ENCODE measurements around the gene SIN3A.

SIN3A gene

DNA sequence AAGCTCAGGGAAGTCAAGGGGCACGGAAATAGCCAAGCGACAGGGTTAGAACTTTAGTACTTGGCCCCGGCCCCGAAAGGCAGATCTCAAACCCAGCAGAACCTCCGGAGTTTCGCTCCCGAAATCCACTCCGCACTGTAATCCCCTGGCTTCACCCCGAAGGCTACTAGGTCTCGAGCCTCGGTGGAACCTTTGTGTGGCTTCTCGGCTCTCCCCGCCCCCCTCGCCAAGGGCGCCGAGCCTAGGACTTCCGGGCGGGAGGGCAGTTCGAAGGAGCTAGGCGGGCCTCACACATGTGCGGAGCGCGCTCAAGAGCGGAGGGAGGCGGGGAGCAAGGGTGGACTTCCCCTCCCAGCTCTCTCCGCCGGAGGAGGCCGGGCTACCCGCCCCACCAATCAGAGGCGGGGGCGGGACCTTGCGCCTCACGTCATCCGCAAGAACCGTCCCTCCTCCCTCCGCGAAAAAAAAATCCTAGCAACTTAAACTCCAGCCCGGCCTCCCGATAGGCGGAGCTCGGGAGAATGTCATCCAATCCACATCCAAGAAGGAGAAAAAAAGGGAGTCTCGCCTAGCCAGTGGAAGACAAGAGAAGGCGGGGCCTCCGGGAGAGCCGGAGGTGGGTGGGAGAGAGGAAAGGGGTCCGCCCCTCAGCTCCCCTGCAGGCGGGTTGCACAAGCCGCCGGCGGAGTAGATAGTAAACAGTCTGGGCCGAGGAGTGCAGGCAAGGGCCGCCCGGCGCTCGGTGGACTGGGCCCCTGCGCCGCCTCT lies 2.4 kb upstream of the SIN3A start:
- Histone ChIP-seq H4K20me1 (ENCODE audit: insufficient read depth) (peaks cover 10% of the 10 kb centered on the region; the same call in 1 of the 2 replicates), H3K27ac (peak overlapping the region; percentile 97), H2AFZ (ENCODE audit: low read depth) (peak overlapping the region; percentile 38; the same call in 1 of the 2 replicates), H3K4me1 (ENCODE audit: low read depth, poor library complexity, severe bottlenecking) (peaks cover 15% of the 10 kb centered on the region), H3K79me2 (ENCODE audit: insufficient read depth, low read depth) (peaks cover 21% of the 10 kb centered on the region), H3K4me2 (peak overlapping the region; percentile 63), H3K27me3 (ENCODE audit: insufficient read depth, low read depth) (no peaks in the 10 kb centered on the region), H3K4me3 (IDR thresholded peaks at IDR 0.05; ENCODE audit: insufficient read depth, low read depth, low read length) (no peak overlapping the region), H3K9ac (peak overlapping the region; percentile 91), H3K36me3 (ENCODE audit: insufficient read depth) (no peaks in the 10 kb centered on the region)
- TF ChIP-seq, protein P1, sequence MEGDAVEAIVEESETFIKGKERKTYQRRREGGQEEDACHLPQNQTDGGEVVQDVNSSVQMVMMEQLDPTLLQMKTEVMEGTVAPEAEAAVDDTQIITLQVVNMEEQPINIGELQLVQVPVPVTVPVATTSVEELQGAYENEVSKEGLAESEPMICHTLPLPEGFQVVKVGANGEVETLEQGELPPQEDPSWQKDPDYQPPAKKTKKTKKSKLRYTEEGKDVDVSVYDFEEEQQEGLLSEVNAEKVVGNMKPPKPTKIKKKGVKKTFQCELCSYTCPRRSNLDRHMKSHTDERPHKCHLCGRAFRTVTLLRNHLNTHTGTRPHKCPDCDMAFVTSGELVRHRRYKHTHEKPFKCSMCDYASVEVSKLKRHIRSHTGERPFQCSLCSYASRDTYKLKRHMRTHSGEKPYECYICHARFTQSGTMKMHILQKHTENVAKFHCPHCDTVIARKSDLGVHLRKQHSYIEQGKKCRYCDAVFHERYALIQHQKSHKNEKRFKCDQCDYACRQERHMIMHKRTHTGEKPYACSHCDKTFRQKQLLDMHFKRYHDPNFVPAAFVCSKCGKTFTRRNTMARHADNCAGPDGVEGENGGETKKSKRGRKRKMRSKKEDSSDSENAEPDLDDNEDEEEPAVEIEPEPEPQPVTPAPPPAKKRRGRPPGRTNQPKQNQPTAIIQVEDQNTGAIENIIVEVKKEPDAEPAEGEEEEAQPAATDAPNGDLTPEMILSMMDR (conservative IDR thresholded peaks at IDR 0.05; ENCODE audit: low read depth, low read length): no peak

GRCh38 chr15:75452865-75453702 lies 1.6 kb upstream of the SIN3A start:
- Histone ChIP-seq H3K4me2 (peak overlapping the region; percentile 63), H3K4me3 (IDR thresholded peaks at IDR 0.05; ENCODE audit: insufficient read depth, low read depth, low read length) (no peak overlapping the region), H3K9ac (peak overlapping the region; percentile 91), H3K36me3 (ENCODE audit: insufficient read depth) (no peaks in the 10 kb centered on the region), H4K20me1 (ENCODE audit: insufficient read depth) (peaks cover 10% of the 10 kb centered on the region; the same call in 1 of the 2 replicates), H3K27me3 (ENCODE audit: insufficient read depth, low read depth) (no peaks in the 10 kb centered on the region), H2AFZ (ENCODE audit: low read depth) (peak overlapping the region; percentile 38; the same call in 1 of the 2 replicates), H3K27ac (peak overlapping the region; percentile 97), H3K4me1 (ENCODE audit: low read depth, poor library complexity, severe bottlenecking) (peaks cover 21% of the 10 kb centered on the region), H3K79me2 (ENCODE audit: insufficient read depth, low read depth) (peaks cover 29% of the 10 kb centered on the region)
- TF ChIP-seq, protein P1 (conservative IDR thresholded peaks at IDR 0.05; ENCODE audit: low read depth, low read length): peak; percentile 45

DNA sequence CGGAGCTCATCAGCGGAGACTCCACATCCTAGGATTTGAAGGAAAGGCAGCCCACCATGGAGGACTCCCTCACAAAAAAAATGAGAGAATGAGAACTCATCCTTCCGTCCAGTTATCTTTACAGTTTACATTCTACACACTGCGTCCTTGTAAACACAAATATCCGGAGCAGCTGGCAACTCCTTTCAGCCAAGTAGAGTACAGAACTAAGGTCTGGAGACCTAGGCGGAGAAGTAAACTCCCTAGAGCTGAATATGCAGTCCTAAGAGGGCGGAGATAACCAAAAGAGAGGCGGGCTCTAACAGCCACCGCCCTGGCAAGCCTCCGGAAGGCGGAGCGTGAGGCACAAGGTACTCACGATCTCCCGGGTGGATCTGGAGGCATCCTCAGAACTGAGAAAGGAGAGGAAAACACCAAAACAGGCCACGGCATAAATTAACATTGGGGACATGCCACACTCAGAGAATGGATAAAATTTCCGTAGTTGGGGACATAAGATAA lies 924 bp upstream of the SIN3A start:
- Histone ChIP-seq H3K27me3 (ENCODE audit: insufficient read depth, low read depth) (no peaks in the 10 kb centered on the region), H3K4me3 (IDR thresholded peaks at IDR 0.05; ENCODE audit: insufficient read depth, low read depth, low read length) (no peak overlapping the region), H2AFZ (ENCODE audit: low read depth) (no peak overlapping the region), H3K9ac (peak overlapping the region; percentile 91), H3K36me3 (ENCODE audit: insufficient read depth) (no peaks in the 10 kb centered on the region), H3K4me2 (peak overlapping the region; percentile 63), H3K79me2 (ENCODE audit: insufficient read depth, low read depth) (peaks cover 36% of the 10 kb centered on the region), H3K27ac (peak overlapping the region; percentile 97), H3K4me1 (ENCODE audit: low read depth, poor library complexity, severe bottlenecking) (peaks cover 21% of the 10 kb centered on the region), H4K20me1 (ENCODE audit: insufficient read depth) (peaks cover 10% of the 10 kb centered on the region; the same call in 1 of the 2 replicates)
- TF ChIP-seq, protein P1 (conservative IDR thresholded peaks at IDR 0.05; ENCODE audit: low read depth, low read length): no peak

- H3K79me2 ChIP-seq (ENCODE audit: insufficient read depth, low read depth): peaks cover 47% of the 10 kb centered on the region
- H2AFZ ChIP-seq (ENCODE audit: low read depth): no peak overlapping the region
- peak overlapping the region; percentile 62 for H3K9ac ChIP-seq
Observed at GRCh38 chr15:75451202-75451673, 252 bp downstream of the SIN3A start.

More at GRCh38 chr15:75451202-75451673, 252 bp downstream of the SIN3A start:
- H3K4me2 ChIP-seq: no peak overlapping the region
- H3K36me3 ChIP-seq (ENCODE audit: insufficient read depth): no peaks in the 10 kb centered on the region
- H3K4me3 ChIP-seq (IDR thresholded peaks at IDR 0.05; ENCODE audit: insufficient read depth, low read depth, low read length): no peak overlapping the region
- no peaks in the 10 kb centered on the region for H3K27me3 ChIP-seq (ENCODE audit: insufficient read depth, low read depth)
- TF ChIP-seq, protein P1 (conservative IDR thresholded peaks at IDR 0.05; ENCODE audit: low read depth, low read length): no peak
- peaks cover 16% of the 10 kb centered on the region for H3K4me1 ChIP-seq (ENCODE audit: low read depth, poor library complexity, severe bottlenecking)
- H4K20me1 ChIP-seq (ENCODE audit: insufficient read depth): peaks cover 14% of the 10 kb centered on the region
- H3K27ac ChIP-seq: peak overlapping the region; percentile 83

All from KMS-11 (cell line).